ENCODE measurements around the gene ADRM1. TPM values are rescaled to one million over a fixed set of nuclear protein-coding genes. Genes with fewer than 3 reads are reported as not detected.

Gene ADRM1, protein sequence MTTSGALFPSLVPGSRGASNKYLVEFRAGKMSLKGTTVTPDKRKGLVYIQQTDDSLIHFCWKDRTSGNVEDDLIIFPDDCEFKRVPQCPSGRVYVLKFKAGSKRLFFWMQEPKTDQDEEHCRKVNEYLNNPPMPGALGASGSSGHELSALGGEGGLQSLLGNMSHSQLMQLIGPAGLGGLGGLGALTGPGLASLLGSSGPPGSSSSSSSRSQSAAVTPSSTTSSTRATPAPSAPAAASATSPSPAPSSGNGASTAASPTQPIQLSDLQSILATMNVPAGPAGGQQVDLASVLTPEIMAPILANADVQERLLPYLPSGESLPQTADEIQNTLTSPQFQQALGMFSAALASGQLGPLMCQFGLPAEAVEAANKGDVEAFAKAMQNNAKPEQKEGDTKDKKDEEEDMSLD
- total RNA-seq: 100 to 1,000 TPM in 3 of 4 donors, 10 to 100 TPM in 1; 97.7 to 164 (median 111) TPM

DNA sequence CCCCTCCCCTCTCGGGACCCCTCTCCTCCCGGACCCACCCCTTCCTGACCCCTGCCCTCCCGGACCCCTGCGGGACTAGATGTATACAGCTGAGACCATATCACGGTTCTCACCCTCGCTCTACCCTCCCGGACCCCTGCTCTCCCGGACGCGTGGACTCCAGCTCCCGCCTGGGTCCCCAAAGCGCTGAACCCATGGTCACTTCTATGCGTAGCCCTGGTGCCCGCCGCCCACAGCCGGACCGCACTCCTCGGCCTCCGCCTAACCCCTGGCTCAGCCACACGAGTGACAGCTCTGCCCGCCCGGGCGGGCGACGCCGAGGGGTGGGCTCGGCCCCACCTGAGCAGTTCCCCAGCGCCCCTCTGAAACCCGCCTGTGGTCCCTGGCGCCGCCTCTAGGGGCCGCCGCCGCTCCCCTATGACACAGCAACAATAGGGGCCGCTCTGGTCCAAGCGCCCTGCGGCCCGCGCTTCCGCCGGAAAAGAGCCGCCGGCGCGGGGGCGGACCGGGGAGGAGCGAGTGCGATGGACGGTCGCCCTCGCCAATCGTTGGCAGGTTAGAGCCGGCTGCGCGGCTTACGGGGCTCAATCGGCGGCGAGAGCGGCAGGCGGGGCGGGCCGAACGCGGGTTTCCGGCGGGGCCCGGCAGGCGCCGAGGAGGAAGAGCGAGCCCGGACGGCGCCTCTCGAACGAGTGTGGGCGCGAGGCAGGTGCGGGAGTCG lies at the start of gene ADRM1:
TSS of gene ADRM1 (plus strand) at position 657 of the 721 bp plus-strand sequence. CDS start 572 bp downstream, outside the sequence.
- peak; percentile 90 for ATAC-seq (ENCODE audit: low FRiP score)
- peak; percentile 86 for DNase-seq (ENCODE audit: low spot score)
- TF ChIP-seq, protein P1, sequence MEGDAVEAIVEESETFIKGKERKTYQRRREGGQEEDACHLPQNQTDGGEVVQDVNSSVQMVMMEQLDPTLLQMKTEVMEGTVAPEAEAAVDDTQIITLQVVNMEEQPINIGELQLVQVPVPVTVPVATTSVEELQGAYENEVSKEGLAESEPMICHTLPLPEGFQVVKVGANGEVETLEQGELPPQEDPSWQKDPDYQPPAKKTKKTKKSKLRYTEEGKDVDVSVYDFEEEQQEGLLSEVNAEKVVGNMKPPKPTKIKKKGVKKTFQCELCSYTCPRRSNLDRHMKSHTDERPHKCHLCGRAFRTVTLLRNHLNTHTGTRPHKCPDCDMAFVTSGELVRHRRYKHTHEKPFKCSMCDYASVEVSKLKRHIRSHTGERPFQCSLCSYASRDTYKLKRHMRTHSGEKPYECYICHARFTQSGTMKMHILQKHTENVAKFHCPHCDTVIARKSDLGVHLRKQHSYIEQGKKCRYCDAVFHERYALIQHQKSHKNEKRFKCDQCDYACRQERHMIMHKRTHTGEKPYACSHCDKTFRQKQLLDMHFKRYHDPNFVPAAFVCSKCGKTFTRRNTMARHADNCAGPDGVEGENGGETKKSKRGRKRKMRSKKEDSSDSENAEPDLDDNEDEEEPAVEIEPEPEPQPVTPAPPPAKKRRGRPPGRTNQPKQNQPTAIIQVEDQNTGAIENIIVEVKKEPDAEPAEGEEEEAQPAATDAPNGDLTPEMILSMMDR (IDR thresholded peaks at IDR 0.05): peak in 2 of 3 donors; percentile 77 to 97

DNA sequence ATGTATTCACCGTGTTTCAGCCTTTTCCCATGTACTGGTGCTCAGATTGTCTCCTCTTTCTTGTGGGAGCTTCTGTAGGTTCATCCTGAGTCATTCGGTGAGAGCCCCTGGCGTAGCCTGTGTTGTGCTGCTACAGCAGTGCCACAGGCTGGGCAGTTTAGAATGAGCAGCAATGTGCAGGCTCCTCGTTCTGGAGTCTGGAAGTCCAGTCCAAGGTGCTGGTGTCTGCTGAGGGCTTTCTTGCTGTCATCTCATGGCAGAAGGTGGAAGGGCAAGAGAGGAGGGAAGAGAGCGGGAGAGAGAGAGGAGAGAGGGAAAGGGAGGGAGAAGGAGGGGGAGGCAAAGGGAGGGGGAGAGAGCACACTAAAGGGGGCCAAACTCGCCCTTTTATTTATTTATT lies 49.4 kb upstream of the ADRM1 start:
- TF ChIP-seq, protein P1 (IDR thresholded peaks at IDR 0.05): no peak
- DNase-seq (ENCODE audit: low spot score): no peak
- no peak for ATAC-seq (ENCODE audit: low FRiP score)

DNA sequence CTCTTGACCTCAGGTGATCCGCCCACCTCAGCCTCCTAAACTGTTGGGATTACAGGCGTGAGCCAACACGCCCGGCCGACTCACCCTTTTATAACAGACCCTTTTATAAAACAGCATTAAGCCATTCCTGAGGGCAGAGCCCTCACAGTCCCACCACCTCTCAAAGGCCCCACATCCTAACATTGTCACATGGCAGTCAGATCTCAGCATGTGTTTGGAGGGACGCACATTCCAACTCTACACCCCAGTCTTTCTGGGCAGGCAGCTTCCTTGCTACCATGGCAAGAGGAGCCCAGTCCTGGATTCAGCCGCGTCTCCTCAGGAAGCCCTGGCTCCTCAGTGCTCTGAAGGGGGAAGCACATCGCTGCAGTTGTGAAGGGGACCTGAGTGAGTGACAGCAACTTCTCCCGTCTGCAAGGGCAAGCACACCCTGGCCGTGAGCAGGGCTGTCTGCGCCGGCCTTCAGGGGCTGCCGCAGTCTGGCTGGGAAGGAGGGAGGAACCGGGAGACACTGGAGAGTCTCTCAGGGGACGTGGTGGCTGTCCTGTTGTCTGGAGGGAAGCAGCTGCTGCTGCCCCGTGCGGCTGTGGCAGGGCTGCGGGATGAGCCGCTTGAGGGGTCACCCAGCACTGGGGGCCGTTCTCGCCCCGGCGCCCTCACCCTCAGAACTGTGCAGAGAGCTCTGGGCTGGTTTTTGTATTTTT lies 48.6 kb upstream of the ADRM1 start:
- TF ChIP-seq, protein P1 (IDR thresholded peaks at IDR 0.05): no peak
- no peak for DNase-seq (ENCODE audit: low spot score)
- ATAC-seq (ENCODE audit: low FRiP score): peak; percentile 16

DNA sequence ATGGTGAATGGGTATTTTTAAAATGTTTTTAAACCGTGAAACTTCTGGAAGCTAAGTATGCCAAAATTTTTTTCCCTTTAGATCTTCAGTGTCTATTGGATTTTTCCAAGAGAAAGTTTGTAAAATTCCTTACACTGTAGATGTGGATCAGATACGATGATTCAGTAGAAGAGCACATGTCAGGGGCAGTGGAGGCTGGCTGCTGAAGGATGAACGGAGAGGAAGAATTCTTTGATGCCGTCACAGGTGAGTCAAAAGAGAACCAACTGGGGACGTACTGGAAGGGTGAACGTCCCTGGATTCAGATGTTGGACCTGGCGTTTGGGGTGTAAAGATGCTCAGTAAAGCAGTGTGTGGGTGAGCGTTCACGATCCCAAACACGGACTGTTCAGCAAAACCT lies 46.8 kb upstream of the ADRM1 start:
- TF ChIP-seq, protein P1 (IDR thresholded peaks at IDR 0.05): no peak
- ATAC-seq (ENCODE audit: low FRiP score) (no peak), DNase-seq (ENCODE audit: low spot score) (no peak)

DNA sequence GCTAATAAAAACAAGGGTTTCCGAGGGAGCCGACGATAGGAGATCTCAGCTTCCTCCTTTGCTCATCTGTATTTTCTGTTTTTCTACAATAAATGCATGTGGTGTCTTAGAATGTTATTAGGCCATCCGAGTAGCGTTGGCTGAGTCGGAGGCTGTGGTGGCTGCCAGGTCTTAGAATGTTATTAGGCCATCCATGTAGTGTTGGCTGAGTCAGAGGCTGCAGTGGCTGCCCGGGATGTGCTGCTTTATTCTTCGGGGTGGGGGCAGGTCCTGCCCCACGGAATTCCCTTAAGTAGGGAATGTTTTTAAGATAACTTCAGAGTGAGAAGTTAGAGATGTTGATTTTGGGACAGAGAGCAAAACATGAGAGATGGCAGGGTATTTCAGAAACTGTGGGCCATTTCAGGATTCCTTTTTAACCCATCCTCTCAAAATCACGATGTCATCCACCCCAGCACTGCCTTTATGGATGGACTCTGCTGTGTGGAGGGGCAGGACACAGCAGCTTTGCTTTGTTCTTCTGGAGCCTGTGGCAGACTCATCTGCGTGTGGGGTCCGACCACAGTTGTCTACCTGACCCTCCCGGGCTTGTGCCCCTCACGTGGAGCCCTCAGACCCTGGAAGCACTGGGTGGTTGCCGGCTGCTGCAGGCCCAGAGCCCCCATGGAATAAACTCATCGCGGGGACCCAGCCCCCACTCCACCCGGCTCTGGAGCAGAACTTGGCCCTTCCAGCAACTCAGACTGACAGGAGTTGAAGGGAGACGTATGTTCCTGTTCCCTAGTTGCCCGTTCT lies 44.1 kb upstream of the ADRM1 start:
- TF ChIP-seq, protein P1 (IDR thresholded peaks at IDR 0.05): no peak
- ATAC-seq (ENCODE audit: low FRiP score) (peak; percentile 79), DNase-seq (ENCODE audit: low spot score) (no peak)

DNA sequence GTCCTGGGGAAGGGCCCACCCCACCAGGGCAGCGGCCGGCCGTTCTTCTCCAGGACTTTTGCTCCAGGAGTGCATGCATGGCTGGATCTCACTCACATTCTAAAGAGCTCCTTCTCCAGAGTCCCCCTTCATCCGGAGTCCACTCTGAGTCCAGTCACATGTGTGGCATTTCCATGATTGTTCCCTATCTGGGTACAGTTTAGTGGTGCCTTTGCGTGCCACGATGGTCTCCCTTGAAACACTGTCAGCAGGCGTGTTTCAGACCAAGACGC lies 43.6 kb upstream of the ADRM1 start:
- TF ChIP-seq, protein P1 (IDR thresholded peaks at IDR 0.05): no peak
- ATAC-seq (ENCODE audit: low FRiP score) (no peak), DNase-seq (ENCODE audit: low spot score) (no peak)
